Activated CD4-positive, alpha-beta T cell treated with anti-CD3 and anti-CD28 coated beads for 1 hour (primary cell): Measurements from ENCODE around the gene EDA.

ENCODE experiments used
- DNase-seq: peaks from one replicate; pipeline ENCODE4 v3.0.0-alpha.2; 2020

The EDA gene

DNA sequence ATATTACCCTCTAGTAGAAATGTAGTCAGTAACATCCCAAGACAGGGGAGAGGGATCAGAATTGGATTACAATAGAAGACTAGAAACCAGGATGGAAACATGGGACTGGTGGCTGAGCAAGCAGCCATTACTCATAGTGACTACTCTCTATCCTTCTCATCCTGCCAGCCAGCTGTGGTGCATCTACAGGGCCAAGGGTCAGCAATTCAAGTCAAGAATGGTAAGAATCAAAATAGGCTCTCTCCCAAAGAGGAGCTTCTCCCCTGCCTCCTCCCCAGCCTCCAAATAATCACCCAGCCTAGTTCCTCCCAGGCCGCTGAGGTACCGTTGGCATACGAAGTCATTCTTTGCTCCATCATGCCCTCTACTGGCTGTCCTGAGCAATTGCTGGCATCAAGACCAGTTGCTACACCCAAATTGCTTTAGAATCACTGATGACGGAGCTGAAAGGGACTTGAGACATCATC lies 414.4 kb downstream of the EDA start:
- DNase-seq, result no peak

DNA sequence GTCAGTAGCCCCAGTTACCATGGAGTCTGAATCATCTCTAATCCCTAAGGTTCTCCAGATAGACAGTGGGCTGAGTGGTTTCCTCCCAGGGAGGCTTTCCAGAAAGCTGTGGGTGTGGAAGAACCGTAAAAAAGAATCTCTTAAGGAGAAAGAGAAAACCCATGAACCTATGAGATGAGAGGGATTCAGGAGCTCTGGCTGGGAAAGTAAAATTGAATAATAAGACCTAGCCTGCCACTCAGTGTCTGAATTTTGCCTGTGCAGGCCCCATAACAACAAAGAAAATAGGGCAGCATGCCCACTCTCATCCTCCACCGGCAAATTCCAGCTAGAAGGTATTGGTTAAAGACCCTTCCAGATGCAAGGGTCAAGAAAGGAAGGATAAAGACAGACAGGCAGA lies 416.9 kb downstream of the EDA start:
- no peak for DNase-seq

DNA sequence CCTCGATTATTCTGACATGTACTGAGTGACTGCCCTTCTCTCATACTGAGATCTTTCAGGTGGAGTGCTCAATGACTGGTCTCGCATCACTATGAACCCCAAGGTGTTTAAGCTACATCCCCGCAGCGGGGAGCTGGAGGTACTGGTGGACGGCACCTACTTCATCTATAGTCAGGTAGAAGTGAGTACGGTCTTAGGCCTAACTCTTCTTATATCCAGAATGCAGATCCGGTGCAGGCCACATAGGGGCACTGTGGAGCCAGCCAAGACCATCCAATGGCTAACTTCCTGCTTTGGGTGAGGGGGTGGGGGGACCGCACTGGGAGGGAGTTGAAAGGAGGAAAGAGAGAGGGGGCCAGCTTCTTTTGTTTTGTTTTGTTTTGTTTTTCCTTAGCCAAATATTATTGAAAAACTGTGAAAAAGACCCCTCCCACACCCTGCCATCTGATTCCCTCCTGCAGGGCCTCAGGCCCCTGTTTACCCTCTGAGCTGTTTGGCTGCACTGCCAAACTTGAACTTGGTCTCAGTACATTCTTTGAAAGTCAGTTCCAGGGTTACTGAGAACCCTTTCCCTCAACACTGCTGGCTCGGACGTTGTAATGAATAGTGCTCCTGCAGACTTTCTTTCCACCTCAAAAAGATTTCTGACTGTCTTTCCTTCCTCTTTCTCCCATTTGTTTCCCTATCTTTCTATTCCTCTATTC lies 417.6 kb downstream of the EDA start:
- no peak for DNase-seq

DNA sequence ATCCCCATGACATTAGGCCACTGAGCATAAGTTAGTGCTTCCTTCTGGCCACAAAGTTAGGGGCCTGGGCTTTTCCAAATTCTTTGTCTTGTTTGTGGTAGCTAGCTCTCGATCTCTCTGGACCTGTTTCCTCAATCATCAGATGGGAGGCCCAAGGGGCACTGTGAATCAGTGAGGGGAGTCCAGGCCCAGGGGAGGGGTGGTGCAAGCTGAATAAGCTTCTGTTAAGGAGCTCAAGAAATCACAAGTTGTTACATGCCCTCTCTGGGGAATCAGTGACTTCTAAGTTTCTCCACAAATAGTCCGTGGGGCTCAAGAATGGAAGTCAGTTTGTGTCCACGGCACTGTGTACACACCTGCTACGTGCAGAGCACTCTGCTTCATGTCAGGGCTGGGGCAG lies 418.7 kb downstream of the EDA start:
- DNase-seq, result no peak

- DNase-seq, result no peak
Measured at GRCh38 chrX:70038515-70038914, 422.6 kb downstream of the EDA start.

GRCh38 chrX:70038951-70039350 lies 423.0 kb downstream of the EDA start:
- no peak for DNase-seq

- DNase-seq, result no peak
Measured at GRCh38 chrX:70039758-70040157, 423.8 kb downstream of the EDA start.

DNA sequence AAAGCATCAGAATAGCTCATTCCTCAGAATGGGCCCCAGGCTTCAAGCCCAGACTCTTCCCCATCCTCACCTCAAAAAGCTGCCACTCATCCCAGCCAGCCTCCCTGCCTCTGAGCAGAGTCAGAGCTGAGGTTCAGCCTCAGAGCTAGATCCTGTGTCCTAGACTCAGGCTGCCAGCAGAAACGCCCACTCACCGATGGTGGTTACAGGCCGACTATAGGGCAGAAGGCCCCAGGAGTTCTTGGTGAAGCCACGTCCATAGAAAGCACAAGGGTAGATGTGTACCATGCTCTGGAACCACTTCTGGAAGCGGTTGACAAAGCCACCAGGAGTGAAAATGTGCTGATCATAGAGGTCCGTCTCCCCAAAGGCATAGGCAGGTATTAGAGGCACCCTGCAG lies 426.1 kb downstream of the EDA start:
- no peak for DNase-seq

DNA sequence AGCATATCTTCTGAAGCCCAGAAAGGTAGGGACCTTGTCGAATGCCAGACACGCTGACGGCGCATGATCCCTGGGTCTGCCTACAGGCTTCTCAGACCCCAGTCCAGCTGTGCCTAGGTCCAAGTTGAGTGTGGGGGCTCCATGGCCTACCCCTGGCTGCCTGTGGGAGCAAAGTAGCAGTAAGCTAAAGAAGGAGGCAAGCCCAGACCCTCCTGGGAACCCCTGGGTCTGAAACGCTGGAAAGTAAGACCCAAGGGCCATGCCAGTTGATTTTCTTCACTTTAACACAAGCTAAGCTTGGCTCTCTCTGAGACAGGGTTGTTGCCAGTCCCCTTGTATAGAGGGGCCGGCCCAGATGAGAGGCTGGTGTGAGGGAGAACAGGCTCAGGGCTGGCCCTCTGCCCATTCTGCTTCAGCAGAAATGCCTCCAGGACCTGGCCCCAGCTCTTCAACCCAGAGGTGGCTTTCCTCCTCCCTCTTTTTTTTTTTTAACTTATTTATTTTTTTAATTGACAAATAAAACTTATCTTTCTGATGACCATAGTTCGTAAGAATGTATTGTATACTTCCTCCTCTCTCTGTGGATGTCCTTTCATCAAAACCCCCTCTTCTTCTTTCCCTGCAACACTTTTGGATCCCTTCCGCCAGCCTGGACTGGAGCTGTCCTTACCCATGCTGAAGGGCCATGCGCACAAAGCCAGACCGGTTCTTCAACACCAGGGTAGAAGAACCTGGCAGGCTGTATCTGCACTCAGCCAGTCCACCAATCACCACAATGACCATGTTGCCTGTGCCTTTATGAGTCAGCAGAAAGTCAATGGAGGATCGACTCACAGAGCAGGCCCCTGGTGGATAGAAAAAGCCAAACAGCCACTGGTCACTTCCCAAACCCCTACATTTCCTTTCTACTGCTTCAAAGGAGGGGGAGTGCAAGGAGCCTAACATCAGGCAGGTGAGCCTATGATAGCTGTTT lies 426.8 kb downstream of the EDA start:
- DNase-seq, result no peak

DNA sequence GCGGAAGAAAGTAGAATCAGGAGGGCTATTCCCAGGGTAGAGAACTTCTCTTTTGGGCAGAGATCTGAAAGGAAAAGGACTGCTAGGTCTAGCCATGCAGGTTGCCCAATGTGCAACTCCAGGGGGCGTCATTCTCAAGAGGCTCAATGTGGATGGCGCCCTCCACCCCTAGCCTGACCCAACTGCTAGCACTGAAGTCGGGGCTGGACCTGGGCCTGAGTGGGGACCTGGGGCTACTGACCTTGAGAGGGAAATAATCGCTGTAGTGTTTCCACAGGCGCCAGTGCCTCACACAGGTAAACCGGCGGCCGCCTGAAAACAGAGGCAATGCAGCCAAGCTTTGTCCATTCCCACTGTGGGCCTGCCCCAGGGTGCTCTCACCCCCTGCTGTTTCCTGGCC lies 427.8 kb downstream of the EDA start:
- DNase-seq, result no peak

- DNase-seq, result no peak
Measured at GRCh38 chrX:70044541-70045245, 428.8 kb downstream of the EDA start.

- no peak for DNase-seq
Measured at GRCh38 chrX:70046978-70047377, 431.1 kb downstream of the EDA start.

DNA sequence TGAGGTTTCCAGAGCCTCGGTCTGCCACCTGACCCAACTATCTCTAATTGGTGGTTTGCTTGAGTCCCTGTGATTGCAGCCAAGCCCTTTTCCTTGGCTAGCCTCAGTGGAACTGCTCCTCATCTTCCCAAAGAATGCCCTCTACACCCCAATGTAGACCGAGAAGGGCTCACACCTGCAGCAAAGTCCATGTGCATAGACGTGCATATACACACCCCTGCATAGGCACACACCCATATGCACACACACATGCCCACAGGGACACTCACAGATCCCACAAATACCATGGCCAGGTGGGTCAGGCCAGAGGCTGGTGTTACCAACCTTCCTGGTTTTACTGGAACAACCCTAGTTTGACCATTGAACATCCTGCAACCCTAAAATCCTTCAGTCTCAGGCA lies 433.5 kb downstream of the EDA start:
- DNase-seq, result no peak

DNA sequence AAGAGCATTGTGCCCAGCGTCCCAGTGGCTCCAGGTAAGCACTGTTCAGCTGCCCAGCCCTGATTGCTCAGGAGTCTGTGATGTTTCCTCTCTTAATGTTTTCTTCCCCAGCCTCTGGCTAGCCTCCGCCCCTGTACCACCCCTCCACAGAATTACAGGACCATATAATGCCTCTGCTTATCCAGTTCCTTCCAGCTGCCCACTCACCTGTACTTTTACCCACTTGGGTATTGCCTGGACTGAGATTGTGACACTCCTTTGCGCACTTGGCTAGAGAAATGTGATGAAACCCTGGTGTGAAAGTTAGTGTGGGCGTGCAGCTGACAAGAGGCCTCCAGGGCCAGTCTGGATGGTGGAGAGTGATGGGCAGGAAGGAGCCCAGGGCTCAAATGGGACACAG lies 434.0 kb downstream of the EDA start, which contains the start of gene AWAT2:
Gene AWAT2 (minus strand): TSS at position 14 of the 400 bp plus-strand sequence. CDS start 6 bp downstream, at position 8.
- DNase-seq, result no peak

GRCh38 chrX:70052895-70053615 lies 437.1 kb downstream of the EDA start:
- DNase-seq, result no peak

- no peak for DNase-seq
Measured at GRCh38 chrX:70054391-70054790, 438.5 kb downstream of the EDA start.

DNA sequence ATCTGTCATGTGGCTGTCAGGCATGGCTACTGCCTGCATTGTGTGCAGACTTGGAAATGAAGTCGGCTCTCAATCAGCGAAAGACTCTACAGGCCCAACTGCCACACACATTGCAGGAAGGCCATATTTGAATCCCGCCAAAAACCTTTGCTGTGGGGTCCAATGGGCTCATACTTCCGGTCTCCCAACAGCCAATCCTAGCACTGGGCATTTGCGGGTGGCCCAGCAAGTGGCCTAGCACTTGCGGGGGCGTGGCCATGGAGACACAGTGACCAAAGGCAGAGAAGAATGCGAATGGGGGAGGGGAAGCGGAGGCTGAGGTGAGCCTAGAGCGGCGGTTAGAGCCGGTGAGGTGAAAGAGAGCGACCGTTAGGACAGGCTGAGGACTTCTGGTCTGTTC lies 446.2 kb downstream of the EDA start, which contains the start of gene OTUD6A:
Gene OTUD6A (plus strand): TSS at position 382 of the 400 bp plus-strand sequence. CDS start 68 bp downstream, outside the sequence.
- no peak for DNase-seq

GRCh38 chrX:70062961-70063550 lies 447.1 kb downstream of the EDA start:
- DNase-seq, result no peak

DNA sequence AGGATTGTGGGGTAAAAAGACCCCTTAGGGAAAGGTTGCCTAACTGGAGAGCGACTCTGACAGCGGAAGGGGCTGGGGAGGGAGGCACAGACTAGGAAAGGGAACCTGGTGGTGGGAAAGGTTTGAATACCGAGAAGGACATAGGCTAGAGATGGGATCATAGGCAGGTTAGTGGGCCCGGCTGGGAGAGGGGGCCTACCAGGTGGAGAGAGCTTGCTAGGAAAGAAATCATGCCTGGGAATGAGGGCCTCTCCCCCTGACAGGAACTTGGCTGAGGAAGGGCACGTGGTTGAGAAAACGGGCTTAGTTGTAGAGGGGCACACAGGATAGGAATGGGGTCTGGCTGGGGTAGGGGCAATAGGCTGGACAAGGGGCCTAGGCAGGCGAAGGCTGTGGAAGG lies 450.7 kb downstream of the EDA start:
- DNase-seq, result no peak

DNA sequence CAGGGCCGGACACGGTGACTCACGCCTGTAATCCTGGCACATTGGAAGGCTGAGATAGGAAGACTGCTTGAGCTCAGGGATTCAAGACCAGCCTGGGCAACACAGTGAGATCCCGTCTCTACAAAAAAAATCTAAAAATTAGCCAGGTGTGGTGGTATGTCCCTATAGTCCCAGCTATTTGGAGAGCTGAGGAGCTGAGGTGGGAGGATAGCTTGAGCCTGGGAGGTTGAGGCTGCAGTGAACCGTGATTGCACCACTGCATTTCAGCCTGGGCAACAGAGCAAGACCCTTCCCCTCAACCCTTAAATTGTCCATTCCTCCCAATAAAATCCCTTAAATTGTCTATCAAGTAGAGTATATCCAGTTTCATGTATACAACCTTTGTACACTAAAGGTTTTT lies 463.4 kb downstream of the EDA start:
- DNase-seq, result no peak

GRCh38 chrX:70079870-70080269 lies 464.0 kb downstream of the EDA start:
- DNase-seq, result no peak

- DNase-seq, result no peak
Measured at GRCh38 chrX:70082723-70083122, 466.8 kb downstream of the EDA start.
